GM06990 (cell line): Measurements from ENCODE around the gene CRADD.

Experiments used
- DNase-seq: peaks from one replicate; pipeline ENCODE4 v3.0.0-alpha.2; 2011; ENCODE audit not compliant: insufficient read length; ENCODE audit errors: extremely low read depth
- H3K27me3 ChIP-seq: replicated peaks from 2 replicates; pipeline ENCODE4 v1.6.0; 2011; ENCODE audit warnings: low read length; ENCODE audit not compliant: control insufficient read depth, insufficient read depth
- H3K36me3 ChIP-seq: 2 replicates; pipeline ENCODE4 v1.5.1; 2011; ENCODE audit warnings: low read length; ENCODE audit not compliant: control insufficient read depth, insufficient read depth
- H3K4me3 ChIP-seq: replicated peaks from 2 replicates; pipeline ENCODE4 v1.5.1; 2011; ENCODE audit warnings: low read depth, mild to moderate bottlenecking, control low read depth, low read length
- TF ChIP-seq, protein P1 (sequence below): IDR thresholded peaks from 2 replicates; pipeline ENCODE4 v1.5.1; 2011; ENCODE audit warnings: low read length, control low read depth, mild to moderate bottlenecking, inconsistent platforms; ENCODE audit not compliant: insufficient read depth, poor library complexity, severe bottlenecking

CRADD gene

DNA sequence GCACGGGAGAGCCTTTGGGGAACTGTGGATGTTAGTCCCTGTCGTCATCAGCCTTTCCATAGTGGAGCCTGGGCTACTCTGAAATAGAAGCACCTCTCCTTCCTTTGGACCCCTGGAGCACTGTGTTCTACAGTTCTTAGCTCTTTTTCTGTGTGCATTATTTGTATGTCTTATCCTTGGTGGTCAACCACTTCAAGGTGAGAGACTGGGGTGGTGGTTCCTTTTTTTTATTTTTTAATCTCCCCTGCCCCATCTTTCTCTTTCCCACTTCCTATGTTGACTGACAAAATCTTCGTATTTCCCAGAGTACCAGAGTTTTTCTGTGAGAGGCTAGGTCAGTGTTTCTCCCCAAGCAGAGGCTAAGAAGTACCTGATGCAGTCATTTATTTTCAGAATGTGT lies 111.7 kb downstream of the CRADD start:
- Histone ChIP-seq H3K36me3 (no peaks in the 10 kb centered on the region), H3K4me3 (no peak overlapping the region), H3K27me3 (no peaks in the 10 kb centered on the region)
- TF ChIP-seq, protein P1, sequence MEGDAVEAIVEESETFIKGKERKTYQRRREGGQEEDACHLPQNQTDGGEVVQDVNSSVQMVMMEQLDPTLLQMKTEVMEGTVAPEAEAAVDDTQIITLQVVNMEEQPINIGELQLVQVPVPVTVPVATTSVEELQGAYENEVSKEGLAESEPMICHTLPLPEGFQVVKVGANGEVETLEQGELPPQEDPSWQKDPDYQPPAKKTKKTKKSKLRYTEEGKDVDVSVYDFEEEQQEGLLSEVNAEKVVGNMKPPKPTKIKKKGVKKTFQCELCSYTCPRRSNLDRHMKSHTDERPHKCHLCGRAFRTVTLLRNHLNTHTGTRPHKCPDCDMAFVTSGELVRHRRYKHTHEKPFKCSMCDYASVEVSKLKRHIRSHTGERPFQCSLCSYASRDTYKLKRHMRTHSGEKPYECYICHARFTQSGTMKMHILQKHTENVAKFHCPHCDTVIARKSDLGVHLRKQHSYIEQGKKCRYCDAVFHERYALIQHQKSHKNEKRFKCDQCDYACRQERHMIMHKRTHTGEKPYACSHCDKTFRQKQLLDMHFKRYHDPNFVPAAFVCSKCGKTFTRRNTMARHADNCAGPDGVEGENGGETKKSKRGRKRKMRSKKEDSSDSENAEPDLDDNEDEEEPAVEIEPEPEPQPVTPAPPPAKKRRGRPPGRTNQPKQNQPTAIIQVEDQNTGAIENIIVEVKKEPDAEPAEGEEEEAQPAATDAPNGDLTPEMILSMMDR, result no peak
- DNase-seq, result no peak

GRCh38 chr12:93789767-93790166 lies 112.6 kb downstream of the CRADD start:
- no peak for DNase-seq
- TF ChIP-seq, protein P1, result no peak
- Histone ChIP-seq H3K27me3 (no peaks in the 10 kb centered on the region), H3K36me3 (no peaks in the 10 kb centered on the region), H3K4me3 (no peak overlapping the region)

DNA sequence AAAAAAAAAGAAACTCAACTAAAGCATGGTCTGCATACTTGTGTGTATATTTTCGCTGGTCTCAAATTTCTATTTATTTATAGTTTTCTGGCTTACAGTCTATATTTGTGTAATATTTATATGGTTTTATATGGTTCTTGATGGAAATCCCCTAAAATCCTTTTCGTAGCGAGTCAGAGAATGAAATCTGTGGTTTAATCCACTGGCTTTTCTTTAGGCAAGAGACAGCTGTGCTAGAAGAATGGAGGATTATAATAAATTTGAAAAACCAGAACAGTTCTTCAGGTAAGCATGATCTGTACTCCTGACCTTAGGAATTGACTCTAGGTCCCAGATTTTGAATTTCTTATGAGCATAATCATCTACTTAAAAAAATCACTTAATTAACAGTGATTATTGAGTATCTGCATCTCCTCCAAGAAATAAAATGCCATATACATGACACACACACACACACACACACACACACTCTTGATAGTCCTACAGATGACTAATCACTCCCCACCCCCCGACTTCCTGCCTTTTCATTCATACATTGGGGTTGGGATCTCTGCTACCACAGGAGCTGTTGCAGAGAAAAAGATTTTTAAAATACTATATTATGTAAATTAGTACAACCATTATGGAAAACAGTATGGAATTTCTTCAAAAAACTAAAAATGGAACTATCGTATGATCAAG lies 113.4 kb downstream of the CRADD start:
- Histone ChIP-seq H3K27me3 (no peaks in the 10 kb centered on the region), H3K36me3 (no peaks in the 10 kb centered on the region), H3K4me3 (no peak overlapping the region)
- TF ChIP-seq, protein P1, result no peak
- DNase-seq, result no peak

DNA sequence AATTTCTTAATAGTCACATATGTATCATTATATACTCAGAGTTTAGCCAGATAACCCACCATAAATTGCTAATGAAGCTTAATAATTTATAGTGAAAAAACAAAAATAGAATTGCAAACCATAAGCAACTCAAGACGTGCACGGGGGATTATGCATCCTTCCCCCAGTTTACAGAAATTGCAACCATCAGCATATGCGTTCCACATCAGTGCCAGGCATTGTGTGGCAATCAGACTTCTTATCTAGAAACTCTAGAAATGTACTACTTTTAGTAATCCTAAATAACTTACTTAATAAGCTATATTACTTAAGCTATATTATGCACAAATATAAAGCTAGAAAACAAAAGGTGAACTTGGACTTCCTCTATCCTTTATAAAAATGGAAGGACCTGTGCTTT lies 115.8 kb downstream of the CRADD start:
- TF ChIP-seq, protein P1, result no peak
- H3K27me3 ChIP-seq, result no peaks in the 10 kb centered on the region
- H3K36me3 ChIP-seq, result no peaks in the 10 kb centered on the region
- H3K4me3 ChIP-seq, result no peak overlapping the region
- DNase-seq, result no peak

- Histone ChIP-seq H3K4me3 (no peak overlapping the region), H3K36me3 (no peaks in the 10 kb centered on the region), H3K27me3 (no peaks in the 10 kb centered on the region)
- TF ChIP-seq, protein P1, result no peak
- no peak for DNase-seq
Observed at GRCh38 chr12:93793983-93794382, 116.8 kb downstream of the CRADD start.

DNA sequence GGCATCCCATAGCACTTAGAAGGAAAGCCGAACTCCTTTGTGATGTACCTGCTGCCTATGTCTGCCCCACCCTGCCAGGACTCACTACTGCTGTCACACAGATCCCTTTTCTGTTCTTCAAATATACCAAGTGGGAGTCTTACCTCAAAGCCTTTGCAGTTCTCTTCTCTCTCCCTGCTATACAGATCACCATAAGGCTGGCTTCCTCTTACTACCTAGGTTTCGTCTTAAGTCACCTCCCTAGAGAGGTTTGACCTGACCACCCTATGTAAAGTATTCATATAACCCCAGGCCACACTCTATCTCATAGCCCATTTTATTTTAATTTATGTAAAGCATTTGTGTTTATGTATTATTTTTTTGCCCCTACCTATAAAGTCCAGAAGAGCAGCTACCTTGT lies 117.6 kb downstream of the CRADD start:
- no peaks in the 10 kb centered on the region for H3K36me3 ChIP-seq
- no peaks in the 10 kb centered on the region for H3K27me3 ChIP-seq
- DNase-seq, result no peak
- TF ChIP-seq, protein P1, result no peak
- no peak overlapping the region for H3K4me3 ChIP-seq
